ENCODE data around the gene TPP2. TPM values are rescaled to one million over a fixed set of nuclear protein-coding genes. Genes with fewer than 3 reads are reported as not detected.

The TPP2 gene
- total and polyA plus RNA-seq, 10 donors: 19.5 to 95.5 (median 55.1) TPM

GRCh38 chr13:102651392-102651791 is 54.6 kb downstream of the TPP2 start:
- Histone ChIP-seq H3K36me3 (peaks cover 0 to 97% (median 61%) of the 10 kb centered on the region in 6 donors), H3K4me1 (no peaks in the 10 kb centered on the region), H3K9me3 (no peaks in the 10 kb centered on the region), H3K4me3 (no peak overlapping the region), H3K27me3 (replicated peaks in 1 of 7) (no peaks in the 10 kb centered on the region), H3K27ac (no peak overlapping the region)
- intact Hi-C loops (cut with DNase I; ENCODE audit: low total_unique reads): no loop called here
- DNase-seq: no peak
- TF ChIP-seq POLR2A (IDR thresholded peaks at IDR 0.05): no peak
- no peak for TF ChIP-seq CTCF (IDR thresholded peaks at IDR 0.05 in 8 of 11, conservative IDR thresholded peaks at IDR 0.05 in 3 of 11)
- no peak for TF ChIP-seq POLR2AphosphoS5 (IDR thresholded peaks at IDR 0.05)

GRCh38 chr13:102651892-102652291 is 55.1 kb downstream of the TPP2 start:
- no peak overlapping the region for H3K4me3 ChIP-seq
- no peaks in the 10 kb centered on the region for H3K4me1 ChIP-seq
- H3K27me3 ChIP-seq (replicated peaks in 1 of 7): no peaks in the 10 kb centered on the region
- TF ChIP-seq POLR2AphosphoS5 (IDR thresholded peaks at IDR 0.05) (no peak), POLR2A (IDR thresholded peaks at IDR 0.05) (no peak), CTCF (IDR thresholded peaks at IDR 0.05 in 8 of 11, conservative IDR thresholded peaks at IDR 0.05 in 3 of 11) (no peak)
- peaks cover 0 to 97% (median 59%) of the 10 kb centered on the region in 6 donors for H3K36me3 ChIP-seq
- DNase-seq: no peak
- no peak overlapping the region for H3K27ac ChIP-seq
- intact Hi-C loops (cut with DNase I; ENCODE audit: low total_unique reads): no loop called here
- H3K9me3 ChIP-seq: no peaks in the 10 kb centered on the region
- WGBS, 5 donors: 91 to 97% (median 93%) methylated on average over 5 of the region's 5 CpGs

GRCh38 chr13:102654756-102655155 is 58.0 kb downstream of the TPP2 start:
- Histone ChIP-seq H3K4me1 (no peaks in the 10 kb centered on the region), H3K27me3 (replicated peaks in 1 of 7) (no peaks in the 10 kb centered on the region), H3K4me3 (no peak overlapping the region), H3K9me3 (peaks cover 0 to 6% (median 0%) of the 10 kb centered on the region in 8 donors), H3K27ac (no peak overlapping the region), H3K36me3 (peaks cover 0 to 96% (median 56%) of the 10 kb centered on the region in 6 donors)
- WGBS, 5 donors: 48 to 100% (median 85%) methylated on average over 2 of the region's 2 CpGs
- TF ChIP-seq POLR2A (IDR thresholded peaks at IDR 0.05) (no peak), CTCF (IDR thresholded peaks at IDR 0.05 in 8 of 11, conservative IDR thresholded peaks at IDR 0.05 in 3 of 11) (no peak), POLR2AphosphoS5 (IDR thresholded peaks at IDR 0.05) (no peak)
- DNase-seq: no peak
- intact Hi-C loops (cut with DNase I; ENCODE audit: low total_unique reads): no loop called here

- no peak for DNase-seq
- H3K27ac ChIP-seq: no peak overlapping the region
- H3K36me3 ChIP-seq: peaks cover 0 to 94% (median 53%) of the 10 kb centered on the region in 6 donors
- H3K4me1 ChIP-seq: no peaks in the 10 kb centered on the region
- intact Hi-C loops (cut with DNase I; ENCODE audit: low total_unique reads): no loop called here
- peaks cover 0 to 6% (median 0%) of the 10 kb centered on the region in 8 donors for H3K9me3 ChIP-seq
- TF ChIP-seq POLR2AphosphoS5 (IDR thresholded peaks at IDR 0.05): no peak
- peak in 4 of 11 experiments; percentile 8 to 27 (median 22) for TF ChIP-seq CTCF (IDR thresholded peaks at IDR 0.05 in 8 of 11, conservative IDR thresholded peaks at IDR 0.05 in 3 of 11)
- H3K4me3 ChIP-seq: no peak overlapping the region
- 78 to 96% (median 86%) methylated on average over 6 of the region's 6 CpGs for WGBS, 5 donors
- no peaks in the 10 kb centered on the region for H3K27me3 ChIP-seq (replicated peaks in 1 of 7)
Observed at GRCh38 chr13:102657630-102658029, 60.8 kb downstream of the TPP2 start.
